HG03060 (cell line): ENCODE measurements around the gene SERPINA5.

Source experiments
- ATAC-seq: cut with Tn5 transposase; IDR thresholded peaks from one replicate; pipeline ENCODE4 v1.9.1; 2021; ENCODE audit warnings: low read depth, moderate number of reproducible peaks; ENCODE audit not compliant: unreplicated experiment

SERPINA5 gene

DNA sequence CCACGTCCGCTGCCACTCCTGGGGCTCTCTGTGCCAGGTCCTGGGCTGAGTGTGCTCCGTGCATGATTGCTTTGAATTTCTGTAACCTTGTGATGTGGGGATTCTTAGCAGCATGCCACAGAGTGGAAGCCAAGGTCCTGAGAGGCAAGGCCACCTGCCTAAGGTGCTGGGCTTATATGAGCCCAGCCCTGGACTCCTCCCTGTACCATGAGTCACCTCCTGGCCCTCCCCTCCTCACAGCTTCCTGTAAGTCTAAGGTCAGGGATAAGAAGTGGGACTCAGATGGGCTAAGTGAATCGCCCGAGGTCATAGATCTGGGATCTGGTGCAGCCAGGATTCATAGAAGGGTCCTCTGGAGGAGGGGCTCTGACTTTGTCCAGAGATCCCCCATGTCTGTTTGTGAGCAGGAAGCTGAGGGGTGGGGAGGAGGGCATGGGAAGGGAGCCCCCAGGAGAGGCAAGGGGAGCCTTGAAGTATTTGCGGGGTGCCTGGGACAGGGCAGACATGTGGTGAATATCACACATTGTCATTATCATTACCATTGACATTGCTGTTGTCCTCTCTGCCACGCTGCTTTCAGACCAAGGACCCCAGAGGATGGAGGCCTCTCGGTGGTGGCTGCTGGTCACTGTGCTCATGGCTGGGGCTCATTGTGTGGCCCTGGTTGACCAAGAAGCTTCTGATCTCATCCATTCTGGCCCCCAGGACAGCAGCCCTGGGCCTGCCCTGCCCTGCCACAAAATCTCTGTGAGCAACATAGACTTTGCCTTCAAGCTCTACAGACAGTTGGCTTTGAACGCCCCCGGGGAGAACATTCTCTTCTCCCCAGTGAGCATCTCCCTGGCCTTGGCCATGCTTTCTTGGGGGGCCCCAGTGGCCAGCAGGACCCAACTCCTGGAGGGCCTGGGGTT is 59.8 kb downstream of the SERPINA5 start:
- ATAC-seq: no peak

DNA sequence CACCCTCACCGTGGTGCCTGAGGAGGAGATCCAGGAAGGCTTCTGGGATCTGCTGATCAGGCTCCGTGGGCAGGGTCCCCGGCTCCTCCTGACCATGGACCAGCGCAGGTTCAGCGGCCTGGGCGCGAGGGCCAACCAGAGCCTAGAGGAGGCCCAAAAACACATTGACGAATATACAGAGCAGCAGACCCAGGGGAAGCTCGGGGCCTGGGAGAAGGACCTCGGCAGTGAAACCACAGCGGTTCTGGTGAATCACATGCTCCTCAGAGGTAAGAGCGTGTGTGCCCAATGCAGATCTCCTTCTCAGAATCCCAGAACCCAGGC is 60.4 kb downstream of the SERPINA5 start:
- ATAC-seq: no peak
